ENCODE results near the gene MYO19.
"Not testable (repeated sequence)": the region's sequence is repeated elsewhere in the genome, so short reads cannot be mapped to it uniquely, and the experiment has no call there.

MYO19 gene

GRCh38 chr17:36527621-36528250 is 6.9 kb downstream of the MYO19 start:
- DNase-seq = no peak

- DNase-seq = no peak
These were observed 8.8 kb downstream of the MYO19 start for GRCh38 chr17:36525888-36526287.

- no peak for DNase-seq
These were observed 9.6 kb downstream of the MYO19 start for GRCh38 chr17:36525113-36525512.

- no peak for DNase-seq
These were observed 10.2 kb downstream of the MYO19 start for GRCh38 chr17:36524428-36524876.

- DNase-seq = no peak
These were observed 11.6 kb downstream of the MYO19 start for GRCh38 chr17:36523113-36523512.

- no peak for DNase-seq
These were observed 18.8 kb downstream of the MYO19 start for GRCh38 chr17:36515837-36516236.

- DNase-seq = no peak
These were observed 19.8 kb downstream of the MYO19 start for GRCh38 chr17:36514856-36515255.

- DNase-seq = no peak
These were observed 22.0 kb downstream of the MYO19 start for GRCh38 chr17:36512641-36513040.

GRCh38 chr17:36511216-36511615 is 23.5 kb downstream of the MYO19 start:
- DNase-seq = no peak

- DNase-seq = no peak
These were observed 24.0 kb downstream of the MYO19 start for GRCh38 chr17:36510636-36511035.

GRCh38 chr17:36509272-36509985 is 25.2 kb downstream of the MYO19 start:
- no peak for DNase-seq

- not testable (repeated sequence) for DNase-seq
These were observed 26.2 kb downstream of the MYO19 start for GRCh38 chr17:36508439-36508838.

GRCh38 chr17:36507266-36507665 is 27.4 kb downstream of the MYO19 start:
- DNase-seq = no peak

GRCh38 chr17:36506831-36507230 is 27.8 kb downstream of the MYO19 start:
- no peak for DNase-seq

- DNase-seq = no peak
These were observed 28.3 kb downstream of the MYO19 start for GRCh38 chr17:36506249-36506826.

GRCh38 chr17:36505171-36505570 is 29.5 kb downstream of the MYO19 start:
- DNase-seq = no peak

GRCh38 chr17:36504156-36504545 is 30.5 kb downstream of the MYO19 start:
- DNase-seq = no peak

- DNase-seq = no peak
These were observed 31.1 kb downstream of the MYO19 start for GRCh38 chr17:36503456-36504155.

- DNase-seq = no peak
These were observed 32.7 kb downstream of the MYO19 start for GRCh38 chr17:36501963-36502362.

GRCh38 chr17:36501351-36501750 is 33.3 kb downstream of the MYO19 start:
- DNase-seq = no peak

- no peak for DNase-seq
These were observed 33.9 kb downstream of the MYO19 start for GRCh38 chr17:36500745-36501225.

- DNase-seq = no peak
These were observed 35.9 kb downstream of the MYO19 start for GRCh38 chr17:36498560-36499300.

- no peak for DNase-seq
These were observed 36.5 kb downstream of the MYO19 start for GRCh38 chr17:36498155-36498554.

Data from bone marrow (tissue), 2 donors.